ENCODE measurements around the gene SLC12A4.
"Not testable (repeated sequence)": the region's sequence is repeated elsewhere in the genome, so short reads cannot be mapped to it uniquely, and the experiment has no call there.

SLC12A4 gene

DNA sequence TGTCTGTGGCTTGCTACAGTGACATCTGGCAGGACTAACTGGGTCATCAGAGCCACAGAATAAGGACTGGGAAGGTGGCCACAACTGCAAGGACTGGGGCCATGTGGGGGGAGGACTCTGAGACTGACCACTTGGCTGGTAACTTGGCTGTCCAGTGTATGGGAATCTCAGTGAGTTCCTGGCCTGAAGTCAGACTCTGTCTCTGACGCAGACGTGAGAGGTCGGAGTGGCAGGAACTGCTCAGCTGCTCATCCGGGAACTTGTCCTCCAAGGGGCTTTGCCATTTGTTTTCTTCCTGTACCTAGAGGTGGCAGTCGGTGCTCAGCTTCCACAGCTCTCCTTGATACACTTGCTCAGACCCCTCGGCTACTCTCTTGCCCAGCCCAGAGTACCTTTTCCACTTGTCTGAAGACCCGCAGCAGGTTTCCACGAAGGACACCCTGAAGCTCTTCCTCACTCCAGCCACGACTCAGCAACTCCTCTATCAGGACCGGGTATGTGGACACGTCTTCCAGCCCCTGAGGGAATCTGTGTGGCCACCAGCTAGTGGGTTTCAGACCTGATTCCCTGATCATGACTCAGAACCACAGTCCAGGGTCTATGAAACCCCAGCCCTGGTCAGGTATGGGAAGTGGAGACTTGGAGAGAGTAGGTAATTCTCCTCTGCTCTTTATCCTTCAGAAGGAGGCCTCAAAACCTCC lies 19.2 kb upstream of the SLC12A4 start:
- DNase-seq (ENCODE audit: low spot score), result no peak

GRCh38 chr16:67986949-67987348 lies 18.5 kb upstream of the SLC12A4 start:
- no peak for DNase-seq (ENCODE audit: low spot score)

GRCh38 chr16:67982011-67982696 lies 13.7 kb upstream of the SLC12A4 start:
- no peak for DNase-seq (ENCODE audit: low spot score)

- no peak for DNase-seq (ENCODE audit: low spot score)
These were observed 11.7 kb upstream of the SLC12A4 start, which contains the start of gene DPEP3 for GRCh38 chr16:67979955-67980678. Gene DPEP3, minus strand, starts transcription at chr16:67980499. Its CDS starts 119 bp downstream, at chr16:67980380.

GRCh38 chr16:67977469-67978227 lies 9.2 kb upstream of the SLC12A4 start:
- no peak for DNase-seq (ENCODE audit: low spot score)

GRCh38 chr16:67977005-67977404 lies 8.6 kb upstream of the SLC12A4 start:
- no peak for DNase-seq (ENCODE audit: low spot score)

DNA sequence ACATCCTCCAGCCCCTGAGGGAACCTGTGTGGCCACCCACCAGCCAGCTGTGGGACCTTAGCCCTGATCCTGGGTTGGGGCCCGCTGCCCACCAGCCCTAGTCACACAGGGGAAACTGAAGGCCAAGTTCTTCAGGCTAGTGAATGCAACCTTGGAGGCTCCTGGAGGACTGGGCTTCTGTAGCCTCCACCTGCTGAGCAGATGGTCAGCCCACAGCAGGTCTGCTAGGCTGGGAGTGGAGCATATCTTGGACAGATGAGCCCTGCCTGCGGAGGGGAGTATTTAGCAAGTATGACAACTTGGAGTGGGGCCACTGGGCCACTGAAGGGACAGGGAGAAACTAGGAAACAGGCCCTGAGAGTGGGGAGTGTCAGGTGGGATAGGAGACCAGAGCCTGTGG lies 7.8 kb upstream of the SLC12A4 start:
- no peak for DNase-seq (ENCODE audit: low spot score)

- DNase-seq (ENCODE audit: low spot score), result no peak
These were observed 7.1 kb upstream of the SLC12A4 start for GRCh38 chr16:67975321-67976105.

DNA sequence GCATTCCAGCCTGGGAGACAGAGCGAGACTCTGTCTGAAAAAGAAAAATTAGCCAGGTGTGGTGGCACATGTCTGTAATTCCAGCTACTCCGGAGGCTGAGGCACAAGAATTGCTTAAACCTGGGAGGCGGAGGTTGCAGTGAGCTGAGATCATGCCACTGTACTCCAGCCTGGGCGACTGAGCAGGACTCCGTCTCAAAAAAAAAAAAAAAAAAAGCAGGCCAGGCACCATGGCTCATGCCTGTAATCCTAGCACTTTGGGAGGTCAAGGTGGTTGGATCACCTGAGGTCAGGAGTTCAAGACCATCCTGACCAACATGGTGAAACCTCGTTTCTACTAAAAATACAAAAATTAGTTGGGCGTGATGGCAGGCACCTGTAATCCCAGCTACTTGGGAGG lies 3.8 kb upstream of the SLC12A4 start:
- DNase-seq (ENCODE audit: low spot score), result not testable (repeated sequence)

DNA sequence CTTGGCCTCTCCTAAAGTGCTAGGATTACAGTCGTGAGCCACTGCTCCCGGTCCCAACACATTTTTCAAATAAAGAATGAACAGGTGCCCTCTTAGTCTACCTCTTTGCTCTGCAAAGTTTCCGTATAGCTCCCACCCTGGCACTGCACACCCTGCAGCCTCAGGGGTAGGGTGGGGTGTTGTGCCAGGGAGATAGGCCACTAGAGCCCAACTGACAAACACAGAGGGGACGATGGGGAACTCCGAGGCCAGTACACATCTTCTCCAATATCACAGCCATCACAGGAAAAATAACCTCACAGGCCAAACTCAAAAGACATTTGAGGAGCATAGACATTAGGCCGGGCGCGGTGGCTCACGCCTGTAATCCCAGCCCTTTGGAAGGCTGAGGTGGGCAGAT lies 2.7 kb upstream of the SLC12A4 start:
- no peak for DNase-seq (ENCODE audit: low spot score)

GRCh38 chr16:67969254-67970039 lies 1.0 kb upstream of the SLC12A4 start:
- DNase-seq (ENCODE audit: low spot score), result peak; percentile 29

- DNase-seq (ENCODE audit: low spot score), result peak; percentile 59
These were observed 458 bp downstream of the SLC12A4 start for GRCh38 chr16:67967958-67968399.

DNA sequence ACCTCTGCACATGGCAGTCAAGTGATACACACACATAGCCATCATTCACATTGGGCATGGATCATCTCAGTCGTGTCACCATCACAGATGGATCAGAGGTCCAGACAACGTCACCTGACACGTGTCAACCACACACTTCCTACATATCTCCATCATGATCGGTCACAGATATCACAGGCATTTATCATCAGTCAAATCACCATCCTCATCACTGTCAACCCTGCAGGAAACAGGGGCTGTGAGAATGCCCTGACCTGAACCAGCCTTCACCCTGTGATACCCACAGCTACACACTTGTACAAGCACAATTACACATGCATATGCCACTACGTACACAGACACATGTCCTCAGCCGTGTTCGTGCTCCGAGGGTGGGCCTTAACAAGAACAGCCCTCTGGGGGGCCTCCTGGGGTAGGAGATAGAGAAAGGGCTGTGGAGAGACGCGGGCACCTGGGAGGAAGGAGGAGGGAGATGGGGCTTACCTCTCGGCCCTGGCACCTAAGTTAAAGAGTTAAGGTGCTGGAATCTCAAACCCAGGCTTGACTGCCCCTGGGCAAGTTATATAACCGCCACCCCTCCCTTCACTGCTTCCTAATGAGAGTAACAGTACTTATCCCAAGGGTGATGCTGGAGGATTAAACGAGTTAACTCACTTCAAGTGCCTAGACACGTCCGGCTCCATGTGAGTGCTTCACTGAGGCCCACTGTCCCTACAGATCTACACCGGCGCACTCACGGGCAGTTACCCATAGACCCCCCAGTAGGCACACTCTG lies 1.1 kb downstream of the SLC12A4 start:
- peak; percentile 47 for DNase-seq (ENCODE audit: low spot score)

- DNase-seq (ENCODE audit: low spot score), result no peak
These were observed 1.8 kb downstream of the SLC12A4 start for GRCh38 chr16:67966549-67967182.

DNA sequence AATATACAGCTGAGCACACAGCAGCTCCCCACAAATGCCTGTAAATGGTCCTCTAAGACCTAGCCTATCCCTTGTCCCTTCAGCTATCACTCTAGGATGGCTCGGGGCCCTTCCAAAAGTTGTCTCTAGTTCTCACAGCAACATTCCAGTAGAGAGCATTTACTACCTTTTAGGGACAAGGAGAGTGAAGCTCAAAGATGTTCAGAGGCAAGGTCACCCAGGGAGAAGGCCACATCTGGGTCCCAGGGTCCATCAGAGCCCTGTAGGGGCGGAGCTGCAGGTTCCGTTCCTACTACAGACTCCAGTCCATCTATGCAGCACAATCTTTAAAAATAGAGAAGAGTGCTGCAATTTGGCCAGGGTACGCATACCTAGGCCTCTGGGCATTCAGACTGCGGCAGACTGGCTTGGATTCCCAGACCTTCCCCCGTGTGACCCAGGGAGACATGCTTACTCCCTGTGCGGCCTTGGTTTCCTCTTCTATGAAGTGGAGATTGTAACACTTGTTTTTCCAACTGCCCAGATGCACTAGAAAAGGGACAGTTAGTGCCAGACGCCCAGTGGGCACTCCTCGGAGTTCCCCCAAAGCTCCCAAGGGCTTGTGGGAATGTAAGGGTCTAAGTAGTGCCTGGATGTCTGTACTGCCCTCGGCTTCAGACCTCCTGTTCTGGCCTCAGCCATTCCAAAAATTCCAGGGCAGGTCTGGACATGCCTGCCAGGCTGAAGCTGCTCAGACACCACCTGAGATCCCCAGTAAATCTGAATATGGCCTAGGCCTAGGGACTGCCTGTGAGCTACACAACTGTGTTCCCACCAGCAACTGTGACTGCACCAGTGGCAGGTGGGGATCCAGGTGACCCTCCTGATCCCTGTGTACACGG lies 2.5 kb downstream of the SLC12A4 start:
- DNase-seq (ENCODE audit: low spot score), result no peak

GRCh38 chr16:67964477-67965131 lies 3.8 kb downstream of the SLC12A4 start:
- no peak for DNase-seq (ENCODE audit: low spot score)

DNA sequence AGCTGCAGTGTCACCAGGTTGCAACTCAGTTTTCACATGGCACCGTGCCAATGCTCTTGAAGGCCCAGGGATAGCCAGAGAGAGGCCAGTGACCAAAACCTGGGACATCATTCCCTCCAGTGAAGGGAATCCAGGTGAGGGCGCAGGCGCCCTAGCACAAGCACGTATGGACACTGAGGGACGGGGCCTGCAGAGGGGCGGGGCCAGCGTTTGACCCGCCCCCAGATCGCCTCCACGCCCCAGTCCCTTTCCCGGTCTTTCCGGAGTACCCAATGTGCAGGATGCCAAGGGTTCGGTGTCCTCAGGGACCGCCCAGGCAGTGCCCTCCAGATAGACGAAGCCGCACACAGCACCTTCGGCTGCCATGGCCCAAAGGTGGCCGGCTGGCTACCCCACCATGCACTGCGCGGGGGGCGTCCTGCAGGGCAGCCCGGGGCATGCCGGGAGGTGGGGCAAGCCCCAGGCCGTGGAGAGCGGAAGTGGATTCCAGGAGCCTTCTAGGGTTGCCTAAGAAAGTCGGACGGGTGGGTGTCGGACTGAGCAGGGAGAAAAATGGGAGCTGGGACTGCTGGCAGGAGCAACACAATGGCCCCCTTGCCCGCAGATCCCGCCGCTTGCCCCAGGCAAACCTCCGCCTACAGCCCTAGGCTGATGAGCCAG lies 4.6 kb downstream of the SLC12A4 start:
- DNase-seq (ENCODE audit: low spot score), result no peak

Data from germinal center (tissue), 1 donor.